ENCODE measurements around the gene ATP8B4. TPM values are rescaled to one million over a fixed set of nuclear protein-coding genes. Genes with fewer than 3 reads are reported as not detected.

ATP8B4 gene
- total RNA-seq, 4 donors from 2014 or later = 2.7 to 6.3 (median 3.7) TPM

DNA sequence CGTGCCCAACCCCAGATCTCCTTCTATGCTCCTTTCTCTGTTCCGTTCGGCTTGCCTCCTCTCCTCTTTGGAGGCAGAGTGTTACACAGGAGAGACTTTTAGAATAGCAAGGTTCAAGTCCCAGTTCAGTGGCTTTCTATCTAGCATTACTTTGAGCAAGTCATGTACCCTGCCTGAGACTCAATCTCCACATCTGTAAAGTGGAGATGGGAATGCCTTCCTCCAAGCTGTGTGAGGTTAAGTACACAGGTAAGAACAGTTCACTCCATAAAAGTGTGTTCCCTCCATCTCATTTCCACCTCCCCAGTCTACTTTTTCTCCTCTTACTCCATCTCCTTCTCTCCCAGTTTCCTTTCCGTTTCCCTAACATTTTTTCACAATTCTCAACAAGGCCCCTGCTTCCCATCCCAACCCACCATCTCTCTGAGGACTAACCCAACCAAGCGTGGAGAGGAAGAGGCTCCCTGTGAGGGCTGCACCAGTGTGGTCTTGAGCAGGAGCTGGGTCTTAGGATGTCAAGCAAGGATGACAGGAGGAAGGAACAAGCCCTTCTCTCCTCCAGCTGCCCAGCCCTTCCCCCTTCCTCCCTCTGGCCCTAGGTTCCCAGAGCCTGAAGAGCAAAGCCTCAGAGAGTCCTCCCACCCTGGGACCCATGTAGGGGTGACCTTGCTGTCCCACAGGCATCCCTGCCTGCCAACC, 6.4 kb downstream of the ATP8B4 start:
- Histone ChIP-seq H3K27me3 (no peaks in the 10 kb centered on the region), H3K27ac (replicated peaks in 1 of 4) (peak overlapping the region in 2 of 4 donors; percentile 20 to 34), H3K4me1 (peaks cover 0 to 14% (median 4%) of the 10 kb centered on the region in 4 donors), H3K4me3 (peak overlapping the region in 2 of 4 donors; percentile 1 to 27), H3K36me3 (no peaks in the 10 kb centered on the region), H3K9me3 (no peaks in the 10 kb centered on the region)
- intact Hi-C loops (cut with DNase I) = no loop called here
- no peak for DNase-seq (ENCODE audit: extremely low spot score)
- TF ChIP-seq EP300 (IDR thresholded peaks at IDR 0.05) (no peak), POLR2AphosphoS5 (IDR thresholded peaks at IDR 0.05) (no peak), POLR2A (IDR thresholded peaks at IDR 0.05; ENCODE audit: low read depth) (no peak)
- TF ChIP-seq, protein P1, sequence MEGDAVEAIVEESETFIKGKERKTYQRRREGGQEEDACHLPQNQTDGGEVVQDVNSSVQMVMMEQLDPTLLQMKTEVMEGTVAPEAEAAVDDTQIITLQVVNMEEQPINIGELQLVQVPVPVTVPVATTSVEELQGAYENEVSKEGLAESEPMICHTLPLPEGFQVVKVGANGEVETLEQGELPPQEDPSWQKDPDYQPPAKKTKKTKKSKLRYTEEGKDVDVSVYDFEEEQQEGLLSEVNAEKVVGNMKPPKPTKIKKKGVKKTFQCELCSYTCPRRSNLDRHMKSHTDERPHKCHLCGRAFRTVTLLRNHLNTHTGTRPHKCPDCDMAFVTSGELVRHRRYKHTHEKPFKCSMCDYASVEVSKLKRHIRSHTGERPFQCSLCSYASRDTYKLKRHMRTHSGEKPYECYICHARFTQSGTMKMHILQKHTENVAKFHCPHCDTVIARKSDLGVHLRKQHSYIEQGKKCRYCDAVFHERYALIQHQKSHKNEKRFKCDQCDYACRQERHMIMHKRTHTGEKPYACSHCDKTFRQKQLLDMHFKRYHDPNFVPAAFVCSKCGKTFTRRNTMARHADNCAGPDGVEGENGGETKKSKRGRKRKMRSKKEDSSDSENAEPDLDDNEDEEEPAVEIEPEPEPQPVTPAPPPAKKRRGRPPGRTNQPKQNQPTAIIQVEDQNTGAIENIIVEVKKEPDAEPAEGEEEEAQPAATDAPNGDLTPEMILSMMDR (IDR thresholded peaks at IDR 0.05) = no peak
- 78% methylated on average over 5 of the region's 5 CpGs for WGBS

DNA sequence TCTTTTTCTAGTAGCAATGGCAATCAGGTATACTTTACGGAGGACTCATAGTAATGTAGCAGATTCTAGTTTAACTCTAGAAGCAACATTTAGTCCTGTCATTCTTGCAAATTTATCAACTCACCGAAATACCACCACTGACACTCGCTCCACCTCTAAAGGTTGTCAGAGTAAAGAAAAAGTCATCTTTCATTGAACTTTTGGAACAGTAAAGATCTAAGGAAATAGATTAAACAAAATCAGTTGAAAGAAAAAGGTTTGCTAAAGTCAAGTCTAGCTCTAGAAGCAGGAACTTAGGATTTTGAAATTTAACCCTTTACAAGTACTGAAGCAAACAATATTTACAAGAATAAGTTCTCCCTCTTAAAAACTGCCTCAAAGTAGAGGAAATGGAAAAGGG, 8.7 kb downstream of the ATP8B4 start:
- H3K4me1 ChIP-seq = peaks cover 0 to 14% (median 4%) of the 10 kb centered on the region in 4 donors
- intact Hi-C loops (cut with DNase I) = no loop called here
- no peaks in the 10 kb centered on the region for H3K27me3 ChIP-seq
- no peaks in the 10 kb centered on the region for H3K9me3 ChIP-seq
- 70% methylated on average over 3 of the region's 3 CpGs for WGBS
- TF ChIP-seq, protein P1 (IDR thresholded peaks at IDR 0.05) = no peak
- TF ChIP-seq POLR2A (IDR thresholded peaks at IDR 0.05; ENCODE audit: low read depth) (no peak), EP300 (IDR thresholded peaks at IDR 0.05) (no peak), POLR2AphosphoS5 (IDR thresholded peaks at IDR 0.05) (no peak)
- DNase-seq (ENCODE audit: extremely low spot score) = no peak
- peak overlapping the region in 1 of 4 donors; percentile 0 for H3K27ac ChIP-seq (replicated peaks in 1 of 4)
- no peak overlapping the region for H3K4me3 ChIP-seq
- no peaks in the 10 kb centered on the region for H3K36me3 ChIP-seq

GRCh38 chr15:50109076-50109987, 9.7 kb downstream of the ATP8B4 start:
- Histone ChIP-seq H3K27ac (replicated peaks in 1 of 4) (peak overlapping the region in 1 of 4 donors; percentile 34), H3K4me1 (peaks cover 0 to 14% (median 4%) of the 10 kb centered on the region in 4 donors)

GRCh38 chr15:50108461-50108860, 10.6 kb downstream of the ATP8B4 start:
- Histone ChIP-seq H3K27me3 (no peaks in the 10 kb centered on the region), H3K4me3 (no peak overlapping the region), H3K9me3 (no peaks in the 10 kb centered on the region), H3K27ac (replicated peaks in 1 of 4) (peak overlapping the region in 2 of 4 donors; percentile 18 to 43), H3K36me3 (no peaks in the 10 kb centered on the region), H3K4me1 (peaks cover 0 to 14% (median 4%) of the 10 kb centered on the region in 4 donors)
- no peak for DNase-seq (ENCODE audit: extremely low spot score)
- intact Hi-C loops (cut with DNase I) = no loop called here
- 80% methylated on average over 4 of the region's 4 CpGs for WGBS
- no peak for TF ChIP-seq POLR2A (IDR thresholded peaks at IDR 0.05; ENCODE audit: low read depth)
- TF ChIP-seq POLR2AphosphoS5 (IDR thresholded peaks at IDR 0.05) = no peak
- TF ChIP-seq, protein P1 (IDR thresholded peaks at IDR 0.05) = no peak
- TF ChIP-seq EP300 (IDR thresholded peaks at IDR 0.05) = no peak

More at GRCh38 chr15:50109076-50109987, 9.7 kb downstream of the ATP8B4 start:
- whole genome bisulfite sequencing = 24% methylated on average over 3 of the region's 3 CpGs
- no peak for DNase-seq (ENCODE audit: extremely low spot score)
- Histone ChIP-seq H3K36me3 (no peaks in the 10 kb centered on the region), H3K4me3 (no peak overlapping the region), H3K9me3 (no peaks in the 10 kb centered on the region), H3K27me3 (no peaks in the 10 kb centered on the region)
- no peak for TF ChIP-seq POLR2A (IDR thresholded peaks at IDR 0.05; ENCODE audit: low read depth)
- TF ChIP-seq EP300 (IDR thresholded peaks at IDR 0.05) = no peak
- TF ChIP-seq POLR2AphosphoS5 (IDR thresholded peaks at IDR 0.05) = no peak
- TF ChIP-seq, protein P1 (IDR thresholded peaks at IDR 0.05) = no peak
- intact Hi-C loops (cut with DNase I) = no loop called here

Measured in esophagus muscularis mucosa (tissue), 4 donors.